ENCODE measurements around the gene PNMA6A.

GRCh38 chrX:153029875-153030274, 42.4 kb upstream of the PNMA6A start:
- TF ChIP-seq CTCF (IDR thresholded peaks at IDR 0.05; ENCODE audit: low read depth, low read length) (no peak), EZH2phosphoT487 (IDR thresholded peaks at IDR 0.05; ENCODE audit: low read depth) (no peak)
